ENCODE results near the gene PLK3. TPM values are rescaled to one million over a fixed set of nuclear protein-coding genes. Genes with fewer than 3 reads are reported as not detected.
"Not testable (repeated sequence)": the region's sequence is repeated elsewhere in the genome, so short reads cannot be mapped to it uniquely, and the experiment has no call there.

PLK3 gene
- total RNA-seq, 2 experiments from 2014 or later = 8.8 to 10.1 TPM

GRCh38 chr1:44759077-44759476, 41.1 kb upstream of the PLK3 start:
- ChIA-PET CTCF (ENCODE audit: unreplicated experiment) (no interaction called here), POLR2A (interaction anchor here (1.1 to 1.8 kb wide), 2 partner anchors 16 kb away, joined by 4 read pairs; no protein-coding TSS in a partner anchor)
- Histone ChIP-seq H3K27ac (ENCODE audit: low read depth, low read length, poor library complexity, severe bottlenecking) (no peak overlapping the region), H3K4me1 (ENCODE audit: insufficient read depth, low read length, poor library complexity, severe bottlenecking) (peaks cover 24% of the 10 kb centered on the region), H3K9me3 (ENCODE audit: low read length) (no peaks in the 10 kb centered on the region), H2AFZ (ENCODE audit: low read length) (no peak overlapping the region), H3K4me2 (ENCODE audit: low read length) (no peak overlapping the region), H3K4me3 (ENCODE audit: low read depth, low read length, poor library complexity, severe bottlenecking) (no peak overlapping the region), H4K20me1 (ENCODE audit: insufficient read depth, low read length) (no peaks in the 10 kb centered on the region), H3K9me2 (ENCODE audit: insufficient read depth, low read length) (no peaks in the 10 kb centered on the region), H3K36me3 (ENCODE audit: insufficient read depth, low read length) (peaks cover 100% of the 10 kb centered on the region), H3K79me2 (ENCODE audit: insufficient read depth, low read depth, low read length) (no peaks in the 10 kb centered on the region)
- DNase-seq (ENCODE audit: low spot score) = no peak
- intact Hi-C loops (cut with micrococcal nuclease; ENCODE audit: unreplicated experiment) = no loop called here
- BruUV-seq (replicated peaks) = no TSS peak
- TF ChIP-seq EZH2phosphoT487 (IDR thresholded peaks at IDR 0.05; ENCODE audit: borderline replicate concordance, low read depth, low read length) = no peak
- TF ChIP-seq CTCF (conservative IDR thresholded peaks at IDR 0.05; ENCODE audit: low read length) = no peak

GRCh38 chr1:44760876-44761275, 39.3 kb upstream of the PLK3 start:
- BruUV-seq (replicated peaks) = no TSS peak
- TF ChIP-seq EZH2phosphoT487 (IDR thresholded peaks at IDR 0.05; ENCODE audit: borderline replicate concordance, low read depth, low read length) (no peak), CTCF (conservative IDR thresholded peaks at IDR 0.05; ENCODE audit: low read length) (no peak)
- POLR2A ChIA-PET = interaction anchor here (0.6 to 0.9 kb wide), 3 partner anchors 11 to 20 kb away, joined by 3 to 9 read pairs (median 4); no protein-coding TSS in a partner anchor
- Histone ChIP-seq H4K20me1 (ENCODE audit: insufficient read depth, low read length) (no peaks in the 10 kb centered on the region), H3K79me2 (ENCODE audit: insufficient read depth, low read depth, low read length) (no peaks in the 10 kb centered on the region), H3K4me2 (ENCODE audit: low read length) (no peak overlapping the region), H3K4me3 (ENCODE audit: low read depth, low read length, poor library complexity, severe bottlenecking) (no peak overlapping the region), H2AFZ (ENCODE audit: low read length) (no peak overlapping the region), H3K27ac (ENCODE audit: low read depth, low read length, poor library complexity, severe bottlenecking) (no peak overlapping the region), H3K36me3 (ENCODE audit: insufficient read depth, low read length) (peaks cover 99% of the 10 kb centered on the region), H3K4me1 (ENCODE audit: insufficient read depth, low read length, poor library complexity, severe bottlenecking) (peaks cover 21% of the 10 kb centered on the region), H3K9me2 (ENCODE audit: insufficient read depth, low read length) (no peaks in the 10 kb centered on the region), H3K9me3 (ENCODE audit: low read length) (no peaks in the 10 kb centered on the region)
- CTCF ChIA-PET (ENCODE audit: unreplicated experiment) = no interaction called here
- intact Hi-C loops (cut with micrococcal nuclease; ENCODE audit: unreplicated experiment) = no loop called here
- no peak for DNase-seq (ENCODE audit: low spot score)

GRCh38 chr1:44766421-44766820, 33.8 kb upstream of the PLK3 start:
- H3K9me3 ChIP-seq (ENCODE audit: low read length); BruUV-seq (replicated peaks); H3K4me2 ChIP-seq (ENCODE audit: low read length); H3K27ac ChIP-seq (ENCODE audit: low read depth, low read length, poor library complexity, severe bottlenecking); H2AFZ ChIP-seq (ENCODE audit: low read length); H3K4me3 ChIP-seq (ENCODE audit: low read depth, low read length, poor library complexity, severe bottlenecking); intact Hi-C loops (cut with micrococcal nuclease; ENCODE audit: unreplicated experiment); DNase-seq (ENCODE audit: low spot score); H3K9me2 ChIP-seq (ENCODE audit: insufficient read depth, low read length); H3K79me2 ChIP-seq (ENCODE audit: insufficient read depth, low read depth, low read length); H3K4me1 ChIP-seq (ENCODE audit: insufficient read depth, low read length, poor library complexity, severe bottlenecking); H4K20me1 ChIP-seq (ENCODE audit: insufficient read depth, low read length): not testable (repeated sequence)
- POLR2A ChIA-PET = interaction anchor here (0.6 to 1.4 kb wide), 5 partner anchors 9 to 35 kb away, joined by 3 to 5 read pairs (median 4); partner anchors contain the start of gene RPS8
- peaks cover 78% of the 10 kb centered on the region for H3K36me3 ChIP-seq (ENCODE audit: insufficient read depth, low read length)
- CTCF ChIA-PET (ENCODE audit: unreplicated experiment) = interaction anchor here (0.6 kb wide), 1 partner anchor 25 kb away, joined by 3 read pairs; no protein-coding TSS in a partner anchor
